IPS-18c (cell line): ENCODE measurements around the gene ATP9B.
"Not testable (repeated sequence)": the region's sequence is repeated elsewhere in the genome, so short reads cannot be mapped to it uniquely, and the experiment has no call there.

Experiments
- H3K4me3 ChIP-seq: 2 replicates; pipeline ENCODE4 v1.7.0; 2013; ENCODE audit warnings: low read depth, mild to moderate bottlenecking, low read length, moderate library complexity; ENCODE audit not compliant: insufficient read depth
- H3K9me3 ChIP-seq: one replicate; pipeline ENCODE4 v1.6.1; 2013; ENCODE audit warnings: mild to moderate bottlenecking, low read length, moderate library complexity; ENCODE audit not compliant: control insufficient read depth, insufficient read depth

ATP9B gene

GRCh38 chr18:79367989-79368388 lies 298.8 kb downstream of the ATP9B start:
- Histone ChIP-seq H3K4me3 (no peak overlapping the region), H3K9me3 (no peaks in the 10 kb centered on the region)

- Histone ChIP-seq H3K9me3 (no peaks in the 10 kb centered on the region), H3K4me3 (no peak overlapping the region)
Observed at GRCh38 chr18:79368681-79369080, 299.5 kb downstream of the ATP9B start.

GRCh38 chr18:79371561-79372121 lies 302.4 kb downstream of the ATP9B start:
- H3K9me3 ChIP-seq = no peaks in the 10 kb centered on the region
- no peak overlapping the region for H3K4me3 ChIP-seq

DNA sequence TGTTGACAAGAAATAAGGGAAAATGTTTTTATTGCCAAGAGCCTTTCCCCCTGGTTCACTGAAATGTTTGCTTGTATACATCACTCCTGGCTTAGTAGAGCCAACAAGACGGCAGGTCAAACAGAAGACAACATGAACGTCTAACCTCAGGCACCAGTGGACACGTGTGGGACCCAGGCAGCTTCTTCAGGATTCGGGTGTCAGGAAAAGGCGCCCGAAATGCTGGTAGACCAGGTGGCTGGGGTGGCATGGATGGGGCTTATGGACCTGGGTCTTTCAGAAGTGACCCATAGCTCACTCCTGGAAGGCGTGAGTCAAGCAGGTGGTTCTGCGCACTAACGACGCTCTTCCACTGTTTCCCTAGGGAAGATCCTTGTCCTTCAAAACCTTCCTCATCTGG lies 303.3 kb downstream of the ATP9B start:
- no peak overlapping the region for H3K4me3 ChIP-seq
- no peaks in the 10 kb centered on the region for H3K9me3 ChIP-seq

DNA sequence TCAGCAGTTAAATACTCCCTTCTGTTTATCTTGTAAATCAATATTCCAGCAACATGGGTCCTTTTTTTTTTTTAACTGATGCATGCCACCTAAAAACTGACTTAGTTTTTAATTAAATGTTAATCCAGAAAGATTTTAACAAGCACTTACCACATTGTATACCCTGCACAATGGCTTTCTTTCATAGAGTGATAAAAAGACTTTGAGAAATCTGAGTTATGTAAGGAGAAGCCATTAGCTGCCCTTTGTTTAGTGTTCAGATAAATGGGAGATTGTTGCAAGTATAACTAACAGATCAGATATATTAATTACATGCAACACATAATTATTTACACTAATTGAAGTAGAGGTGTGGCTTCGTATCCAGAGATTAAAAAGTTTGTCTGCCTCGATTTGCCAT lies 303.8 kb downstream of the ATP9B start:
- H3K4me3 ChIP-seq = no peak overlapping the region
- no peaks in the 10 kb centered on the region for H3K9me3 ChIP-seq

DNA sequence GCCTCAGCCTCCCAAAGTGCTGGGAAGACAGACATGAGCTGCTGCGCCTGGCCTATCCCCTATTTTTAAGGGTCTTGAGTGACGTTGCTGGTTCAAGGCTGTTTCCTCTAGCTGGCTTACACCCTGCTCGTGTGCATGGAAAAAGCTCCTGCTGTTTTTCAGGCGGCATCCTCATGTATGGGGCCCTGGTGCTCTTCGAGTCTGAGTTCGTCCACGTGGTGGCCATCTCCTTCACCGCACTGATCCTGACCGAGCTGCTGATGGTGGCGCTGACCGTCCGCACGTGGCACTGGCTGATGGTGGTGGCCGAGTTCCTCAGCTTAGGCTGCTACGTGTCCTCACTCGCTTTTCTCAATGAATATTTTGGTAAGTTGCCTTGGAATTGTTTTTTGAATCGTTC lies 304.5 kb downstream of the ATP9B start:
- Histone ChIP-seq H3K9me3 (no peaks in the 10 kb centered on the region), H3K4me3 (no peak overlapping the region)

GRCh38 chr18:79374408-79375171 lies 305.4 kb downstream of the ATP9B start:
- no peak overlapping the region for H3K4me3 ChIP-seq

DNA sequence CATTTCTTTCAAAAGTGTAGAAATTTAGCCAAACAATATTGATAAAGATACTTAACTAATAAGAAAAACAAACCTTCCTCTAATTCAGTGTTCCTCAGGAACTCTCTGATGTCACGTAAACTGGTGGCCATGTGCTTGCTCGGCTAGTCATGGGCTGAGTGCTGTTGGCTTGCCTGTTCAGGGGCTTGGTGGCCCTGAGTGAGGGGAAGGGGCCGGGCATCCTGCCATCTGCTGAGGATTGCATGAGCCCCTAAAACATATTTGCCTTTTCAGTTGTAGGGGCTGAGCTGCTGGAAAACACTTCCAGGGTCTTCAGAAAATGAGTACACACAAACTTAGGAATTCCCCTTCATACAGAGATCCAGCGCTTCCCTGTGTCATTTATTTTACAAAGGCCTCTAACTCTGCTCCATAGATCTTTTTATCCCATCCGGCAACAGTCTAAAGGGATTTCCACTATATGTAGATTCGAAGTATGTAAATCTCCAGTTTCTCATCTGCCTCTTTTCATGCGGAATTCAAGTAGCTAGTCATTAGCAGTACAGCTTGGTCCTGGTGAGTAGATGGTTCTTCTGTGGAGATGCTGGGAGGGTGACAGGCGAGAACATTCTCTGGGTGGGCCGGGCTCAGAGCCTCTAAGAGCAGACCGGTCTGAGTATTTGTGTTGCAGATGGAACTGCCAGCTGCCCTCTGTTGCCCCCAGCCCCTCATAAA lies 306.4 kb downstream of the ATP9B start:
- H3K9me3 ChIP-seq = no peaks in the 10 kb centered on the region
- H3K4me3 ChIP-seq = no peak overlapping the region

More at GRCh38 chr18:79374408-79375171, 305.4 kb downstream of the ATP9B start:
- H3K9me3 ChIP-seq = no peaks in the 10 kb centered on the region

DNA sequence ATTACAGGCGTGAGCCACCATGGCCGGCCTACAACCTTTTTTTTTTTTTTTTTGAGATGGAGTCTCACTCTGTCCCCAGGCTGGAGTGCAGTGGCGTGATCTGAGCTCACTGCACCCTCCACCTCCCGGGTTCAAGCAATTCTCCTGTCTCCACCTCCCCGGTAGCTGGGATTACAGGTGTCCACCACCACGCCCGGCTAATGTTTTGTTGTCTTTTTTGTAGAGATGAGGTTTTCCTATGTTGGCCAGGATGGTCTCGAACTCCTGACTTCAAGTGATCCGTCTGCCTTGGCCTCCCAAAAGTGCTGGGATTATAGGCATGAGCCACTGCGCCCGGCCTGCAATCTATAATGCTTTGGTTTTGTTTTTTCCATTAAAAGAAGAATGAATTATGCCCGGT lies 307.5 kb downstream of the ATP9B start:
- not testable (repeated sequence) for H3K4me3 ChIP-seq, H3K9me3 ChIP-seq

- H3K9me3 ChIP-seq = no peaks in the 10 kb centered on the region
- H3K4me3 ChIP-seq = no peak overlapping the region
Observed at GRCh38 chr18:79377187-79377891, 308.1 kb downstream of the ATP9B start.

DNA sequence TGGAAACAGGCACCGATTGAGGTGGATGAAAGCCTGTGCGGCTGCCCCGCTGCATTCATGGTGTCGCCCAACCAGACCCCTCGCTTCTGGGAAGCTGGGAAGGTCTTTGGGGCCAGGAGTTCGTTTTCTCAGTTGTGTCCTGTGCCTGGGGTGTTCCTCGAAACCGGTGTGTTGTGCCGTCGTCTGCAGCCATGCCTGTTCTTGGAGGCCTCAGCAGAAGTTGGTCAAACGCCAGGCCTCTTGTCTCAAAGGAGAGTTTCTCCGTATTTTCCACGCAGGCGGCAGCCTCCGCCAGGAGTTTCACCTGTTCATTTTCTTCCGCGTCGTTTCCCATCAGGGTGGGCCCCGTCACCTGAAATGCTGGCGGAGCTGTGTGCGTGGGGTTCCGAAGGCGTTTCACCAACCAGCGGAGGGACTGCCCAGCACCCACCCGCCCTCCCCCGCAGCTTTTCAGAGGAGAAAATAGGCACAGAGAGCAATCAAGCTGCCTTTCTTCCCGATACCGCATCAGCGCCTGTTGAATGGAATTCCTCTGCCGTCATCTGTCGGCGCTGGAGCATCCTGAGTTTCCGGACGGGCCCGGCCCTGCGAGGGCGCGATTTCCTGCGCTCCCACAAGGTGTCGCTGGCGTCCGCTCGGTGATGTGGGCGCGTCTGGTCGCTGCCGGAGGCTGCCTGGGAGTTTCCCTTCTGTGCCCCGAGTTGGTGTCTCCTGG lies 309.5 kb downstream of the ATP9B start:
- Histone ChIP-seq H3K9me3 (no peaks in the 10 kb centered on the region), H3K4me3 (peak overlapping the region; percentile 20; the same call in 1 of the 2 replicates)

DNA sequence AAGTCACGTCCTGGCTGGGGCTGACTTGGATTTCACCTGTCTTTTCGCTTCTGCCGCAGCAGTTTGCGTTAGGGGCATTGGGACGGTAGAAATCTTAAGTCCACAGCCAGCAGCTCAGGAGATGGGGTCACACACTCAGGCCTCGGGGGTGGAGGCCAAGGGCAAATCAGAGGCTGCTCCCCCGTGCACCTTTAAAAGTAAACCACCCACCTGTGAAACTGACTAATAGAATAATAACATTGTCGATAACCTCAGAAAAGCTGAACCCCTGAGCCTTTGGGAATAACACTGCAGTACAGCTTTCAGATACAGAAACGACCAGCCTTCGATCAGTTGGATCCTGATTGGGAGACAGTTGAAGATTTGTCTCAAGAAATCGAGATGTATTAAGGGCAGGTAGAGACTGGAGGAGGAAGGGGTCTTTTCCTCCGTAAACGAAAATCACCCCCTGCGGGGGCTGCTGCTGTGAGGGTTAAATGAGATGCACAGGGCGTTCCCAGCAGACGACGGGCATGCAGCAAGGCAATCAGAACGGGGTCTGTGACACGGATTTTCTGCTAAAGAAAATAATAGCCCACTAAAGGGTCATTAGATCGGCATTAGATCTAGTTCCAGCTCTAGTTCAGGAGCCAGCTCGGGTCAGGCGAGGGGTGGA lies 310.2 kb downstream of the ATP9B start:
- no peaks in the 10 kb centered on the region for H3K9me3 ChIP-seq
- H3K4me3 ChIP-seq = no peak overlapping the region

DNA sequence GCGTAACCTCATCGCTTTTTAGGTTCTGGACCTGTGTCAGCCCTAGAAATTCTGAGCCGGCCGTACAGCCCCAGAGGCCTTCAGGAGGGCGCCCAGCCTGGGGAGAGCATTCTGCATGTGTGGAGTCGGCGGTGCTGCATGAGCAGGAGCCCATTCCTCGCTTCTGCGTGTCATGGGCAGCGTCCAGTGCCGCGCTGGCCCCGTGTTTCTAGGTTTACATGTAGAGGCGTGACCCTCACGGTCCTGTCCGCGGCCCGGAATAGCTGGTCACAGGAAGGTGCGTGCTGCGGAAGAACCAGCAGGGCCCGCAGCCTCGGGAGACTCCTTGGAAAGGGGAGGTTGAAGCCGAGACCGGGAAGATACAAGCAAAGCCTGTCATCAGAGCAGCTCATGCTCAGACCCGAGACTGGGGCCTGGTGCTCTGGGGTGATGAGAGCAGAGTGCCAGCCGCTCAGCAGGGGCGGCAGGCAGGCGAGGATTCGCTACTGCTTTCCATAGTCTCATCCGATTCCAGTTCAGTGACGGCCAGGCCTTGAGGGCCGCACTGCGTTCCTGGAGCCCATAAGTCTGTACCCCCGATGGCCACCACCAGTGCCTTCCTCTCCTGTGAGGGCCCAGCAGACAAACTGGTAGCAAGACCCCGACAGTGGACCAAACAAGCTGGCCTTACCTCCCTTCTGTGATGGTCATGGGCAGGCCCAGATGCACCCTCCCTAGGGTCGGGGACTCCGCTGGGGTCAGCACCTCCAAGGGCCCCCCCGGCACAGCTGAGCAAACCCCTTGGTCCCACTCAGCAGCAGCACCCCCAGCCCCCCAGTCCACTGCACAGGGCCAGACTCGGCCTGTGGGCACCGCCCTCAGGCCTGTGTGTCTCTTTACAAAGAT lies 311.0 kb downstream of the ATP9B start:
- Histone ChIP-seq H3K4me3 (no peak overlapping the region), H3K9me3 (no peaks in the 10 kb centered on the region)

DNA sequence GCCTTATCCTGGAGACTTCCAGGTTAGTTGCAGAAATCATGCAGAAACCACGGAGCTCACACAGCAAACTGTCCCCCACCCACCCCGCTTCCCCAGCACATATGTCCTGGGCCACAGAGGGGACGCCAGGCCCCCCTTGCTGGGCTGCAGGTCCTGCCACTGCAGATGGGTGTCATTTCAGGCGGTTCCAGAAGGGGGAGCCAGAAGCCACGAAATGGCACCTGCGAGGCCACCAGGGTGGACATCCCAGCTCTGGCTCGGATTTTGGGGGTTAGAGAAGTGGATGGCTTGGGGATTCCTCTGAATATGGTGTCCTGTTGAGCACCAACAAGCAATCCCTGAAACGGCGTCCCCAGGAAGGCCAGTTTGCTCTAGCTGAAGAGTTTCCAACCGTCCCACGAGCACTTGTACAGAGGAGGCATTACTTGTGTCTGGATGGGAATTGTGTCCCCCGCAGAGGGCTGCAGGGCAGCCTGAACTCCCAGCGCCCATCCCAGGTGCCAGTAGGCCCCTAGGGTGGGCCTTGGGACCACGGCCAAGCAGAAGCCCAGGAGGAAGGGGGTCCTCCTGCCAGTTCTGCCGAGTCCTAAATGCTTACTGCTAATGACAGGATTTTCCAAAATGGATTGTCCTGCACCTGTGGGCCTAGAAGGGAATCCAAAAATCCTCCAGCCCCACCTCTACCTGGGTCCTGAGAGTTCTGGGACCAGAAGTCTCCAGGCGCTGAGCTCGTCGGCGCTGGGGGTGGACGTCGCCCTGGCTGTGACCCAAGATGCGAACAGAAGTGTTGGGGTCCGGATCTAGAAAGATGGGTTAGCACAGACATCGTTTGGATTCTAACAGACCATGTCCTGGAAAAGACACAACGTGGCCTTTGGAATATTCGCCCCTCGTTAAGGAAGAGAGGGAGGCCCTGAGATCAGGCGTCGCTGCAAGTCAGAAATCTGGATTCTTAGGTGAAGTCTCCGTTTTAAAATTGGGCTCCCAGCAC lies 311.9 kb downstream of the ATP9B start:
- Histone ChIP-seq H3K4me3 (no peak overlapping the region), H3K9me3 (no peaks in the 10 kb centered on the region)

DNA sequence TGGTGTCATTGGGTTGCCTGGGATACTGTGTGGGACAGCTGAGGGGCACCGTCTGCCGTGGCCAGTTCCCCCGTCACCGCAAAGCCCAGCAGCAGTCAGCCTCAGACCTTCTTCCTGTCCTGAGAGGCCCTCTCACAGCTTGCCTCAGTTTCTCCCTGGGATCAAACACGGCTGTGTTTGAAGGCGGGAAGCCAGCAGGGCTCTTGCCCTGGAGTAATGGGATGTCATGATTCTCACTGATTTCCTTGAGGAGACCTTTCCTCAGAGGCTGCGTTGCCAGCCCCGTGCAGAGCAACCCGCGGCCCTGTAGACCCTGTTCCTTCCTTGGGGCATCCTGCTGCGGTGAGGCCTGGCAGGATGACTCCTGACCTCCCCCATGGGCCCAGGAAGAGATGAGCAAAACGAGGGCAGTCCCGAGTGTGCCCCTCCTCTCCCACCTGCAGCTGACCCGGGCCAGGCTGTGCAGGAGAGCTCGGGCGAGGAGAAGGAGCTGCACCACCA lies 312.7 kb downstream of the ATP9B start:
- Histone ChIP-seq H3K9me3 (no peaks in the 10 kb centered on the region), H3K4me3 (no peak overlapping the region)
